Activated CD4-positive, alpha-beta T cell treated with anti-CD3 and anti-CD28 coated beads, Interleukin-2, Interleukin-4, amounts not matched to agents 100 ng/mL and 50 ng/mL, durations not matched to agents 16 hours and 8 hours (primary cell): ENCODE results near the gene RBBP8NL.

Experiments used
- DNase-seq: peaks from one replicate; pipeline ENCODE4 v3.0.0-alpha.2; 2020; ENCODE audit warnings: low spot score

The RBBP8NL gene

DNA sequence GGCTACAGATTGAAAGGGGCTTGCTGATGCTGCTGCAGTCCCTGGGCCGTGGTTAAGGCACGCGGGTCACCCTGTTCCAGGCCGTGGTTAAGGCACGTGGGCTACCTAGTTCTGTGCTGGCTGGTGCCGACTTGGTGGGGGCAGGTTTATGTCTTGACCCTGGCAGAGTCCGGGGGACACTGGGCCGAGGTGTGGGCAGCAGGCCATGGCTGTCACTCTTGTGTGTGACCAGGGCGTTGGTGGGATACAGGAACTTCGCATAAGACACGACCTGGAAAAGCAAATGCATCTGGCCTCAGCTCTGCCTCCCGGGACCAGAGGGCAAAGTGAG is 34.0 kb downstream of the RBBP8NL start:
- no peak for DNase-seq

GRCh38 chr20:62392621-62393334 is 34.6 kb downstream of the RBBP8NL start:
- no peak for DNase-seq

- DNase-seq = no peak
These were observed 35.3 kb downstream of the RBBP8NL start for GRCh38 chr20:62392077-62392418.

- no peak for DNase-seq
These were observed 35.9 kb downstream of the RBBP8NL start for GRCh38 chr20:62391165-62392076.

- DNase-seq = no peak
These were observed 36.8 kb downstream of the RBBP8NL start for GRCh38 chr20:62390317-62391164.

DNA sequence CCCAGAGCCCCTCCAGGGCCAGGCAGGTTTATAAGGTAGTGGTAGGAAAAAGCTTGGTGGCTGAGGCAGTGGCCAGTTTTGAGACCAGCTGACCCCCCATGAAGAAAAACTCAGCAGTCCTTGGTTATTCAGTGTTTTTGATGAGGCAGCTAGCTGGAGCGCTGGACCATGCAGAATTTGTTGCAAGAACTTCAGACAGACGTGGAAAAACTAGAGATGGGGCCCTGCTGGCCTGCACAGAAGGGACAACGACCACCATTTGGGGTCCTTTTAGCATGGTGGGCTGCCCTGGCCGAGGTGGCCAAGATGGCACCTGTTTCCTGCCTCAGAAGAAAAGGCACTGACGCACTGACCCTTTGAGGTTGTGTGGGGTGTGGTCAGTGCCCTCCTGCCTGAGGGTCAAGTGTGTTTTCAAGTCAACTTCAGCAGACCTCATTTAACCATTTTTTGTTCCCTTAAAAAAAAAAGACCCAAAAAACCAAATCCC is 37.7 kb downstream of the RBBP8NL start:
- DNase-seq = no peak

- no peak for DNase-seq
These were observed 38.3 kb downstream of the RBBP8NL start for GRCh38 chr20:62388839-62389600.

- DNase-seq = no peak
These were observed 39.3 kb downstream of the RBBP8NL start for GRCh38 chr20:62387933-62388635.

DNA sequence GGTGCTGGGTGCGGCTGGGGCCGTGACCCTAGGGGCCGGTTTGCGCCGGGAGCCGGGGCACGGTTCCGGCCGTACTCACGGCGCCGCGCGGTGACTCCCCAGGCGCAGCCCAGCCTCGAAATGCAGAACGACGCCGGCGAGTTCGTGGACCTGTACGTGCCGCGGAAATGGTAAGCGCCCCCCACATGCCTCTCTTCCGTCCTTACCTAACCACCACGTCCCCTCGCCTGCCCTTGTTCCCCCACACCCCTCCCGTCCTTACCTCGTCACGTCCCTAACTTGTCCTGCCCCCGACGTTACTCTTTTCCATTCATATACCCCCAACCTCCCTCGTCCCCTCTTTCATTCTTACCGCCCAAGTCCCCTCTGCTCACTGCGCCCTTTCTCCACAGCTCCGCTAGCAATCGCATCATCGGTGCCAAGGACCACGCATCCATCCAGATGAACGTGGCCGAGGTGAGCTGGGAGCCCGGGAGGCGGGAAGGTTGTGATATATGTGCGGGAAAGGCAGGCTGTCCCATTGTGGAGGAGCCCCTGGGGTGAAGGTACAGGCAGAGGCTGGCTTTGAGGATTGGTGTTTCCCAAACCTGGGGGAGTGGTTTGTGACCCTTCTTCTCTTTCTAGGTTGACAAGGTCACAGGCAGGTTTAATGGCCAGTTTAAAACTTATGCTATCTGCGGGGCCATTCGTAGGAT is 40.0 kb downstream of the RBBP8NL start:
- DNase-seq = no peak

- peak; percentile 94 for DNase-seq
These were observed 40.7 kb downstream of the RBBP8NL start, which contains the start of gene RPS21 for GRCh38 chr20:62386383-62387218. Gene RPS21 (plus strand): TSS chr20:62387103. CDS start chr20:62387339, 236 bp downstream.

DNA sequence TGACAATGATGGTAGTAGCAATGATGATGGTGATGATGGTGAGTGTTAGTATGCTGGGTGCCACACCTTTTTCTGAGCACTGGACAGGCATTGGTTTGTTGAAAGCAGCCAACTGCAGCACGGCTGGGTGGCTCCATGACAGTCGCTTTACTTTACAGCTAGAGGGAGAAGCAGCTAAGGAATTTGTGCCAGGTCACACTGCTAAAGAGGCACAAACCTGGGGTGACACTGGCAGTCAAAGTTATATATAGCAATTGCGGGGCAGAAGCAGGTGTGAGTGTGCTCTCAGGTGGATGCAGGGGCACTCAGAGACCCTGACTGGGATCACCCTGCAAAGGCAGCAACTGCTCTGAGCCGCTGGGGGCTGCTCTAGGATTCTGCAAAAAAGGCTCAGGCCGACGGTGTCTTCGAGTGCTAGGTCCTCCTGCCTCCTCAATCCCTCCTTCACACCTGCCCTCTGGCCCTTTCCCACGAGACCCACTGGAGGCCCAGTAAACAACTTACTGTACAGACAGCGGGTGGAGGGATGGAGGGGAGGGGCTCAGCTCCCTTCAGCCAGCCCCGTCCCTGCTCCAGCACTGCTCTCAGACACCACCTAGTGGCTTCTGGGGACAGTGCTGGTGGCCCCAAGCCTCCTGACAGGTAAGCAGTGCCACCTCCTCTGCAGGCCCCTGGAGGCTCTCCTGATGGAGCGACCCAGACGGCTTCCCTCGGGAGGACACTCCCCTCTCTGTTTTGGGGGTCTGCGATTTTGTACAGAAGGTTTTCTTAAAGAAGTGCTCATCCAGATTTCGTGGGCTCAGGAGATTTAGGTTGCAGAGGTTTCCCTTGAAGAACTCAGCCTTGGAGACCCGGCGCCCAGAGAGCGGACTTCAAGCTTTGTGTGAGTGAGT is 44.8 kb downstream of the RBBP8NL start:
- peak; percentile 83 for DNase-seq

- DNase-seq = no peak
These were observed 45.5 kb downstream of the RBBP8NL start for GRCh38 chr20:62381842-62382241.

DNA sequence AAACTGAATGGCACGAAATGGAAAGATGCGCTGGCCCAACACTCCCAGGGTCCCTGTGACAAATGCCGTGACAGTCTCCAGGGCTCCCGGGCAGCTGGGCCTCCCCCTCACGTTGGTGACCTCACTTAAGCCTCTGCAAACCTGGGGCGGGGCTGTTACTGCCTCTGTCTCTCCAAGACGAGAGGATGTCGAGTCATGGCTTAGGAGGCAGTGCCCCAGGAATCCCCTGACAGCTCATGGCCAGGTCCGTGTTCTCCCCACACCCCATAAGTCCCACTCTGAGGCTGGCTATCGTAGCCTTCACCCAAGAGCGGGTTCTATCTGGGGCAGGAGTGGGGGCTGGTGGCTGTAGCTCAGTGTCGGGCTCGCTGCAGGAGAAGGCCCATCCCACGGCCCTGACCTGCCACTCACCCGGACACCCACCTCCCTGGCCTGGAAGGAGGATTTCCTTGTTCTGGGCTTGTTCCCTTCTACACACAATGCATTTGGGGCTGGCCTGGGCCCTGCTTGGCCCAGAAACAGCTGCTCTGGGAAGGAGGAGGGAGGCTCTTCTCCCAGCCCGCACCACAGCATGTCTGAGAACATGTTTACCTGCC is 46.0 kb downstream of the RBBP8NL start:
- DNase-seq = no peak

- no peak for DNase-seq
These were observed 49.1 kb downstream of the RBBP8NL start for GRCh38 chr20:62378215-62378614.

DNA sequence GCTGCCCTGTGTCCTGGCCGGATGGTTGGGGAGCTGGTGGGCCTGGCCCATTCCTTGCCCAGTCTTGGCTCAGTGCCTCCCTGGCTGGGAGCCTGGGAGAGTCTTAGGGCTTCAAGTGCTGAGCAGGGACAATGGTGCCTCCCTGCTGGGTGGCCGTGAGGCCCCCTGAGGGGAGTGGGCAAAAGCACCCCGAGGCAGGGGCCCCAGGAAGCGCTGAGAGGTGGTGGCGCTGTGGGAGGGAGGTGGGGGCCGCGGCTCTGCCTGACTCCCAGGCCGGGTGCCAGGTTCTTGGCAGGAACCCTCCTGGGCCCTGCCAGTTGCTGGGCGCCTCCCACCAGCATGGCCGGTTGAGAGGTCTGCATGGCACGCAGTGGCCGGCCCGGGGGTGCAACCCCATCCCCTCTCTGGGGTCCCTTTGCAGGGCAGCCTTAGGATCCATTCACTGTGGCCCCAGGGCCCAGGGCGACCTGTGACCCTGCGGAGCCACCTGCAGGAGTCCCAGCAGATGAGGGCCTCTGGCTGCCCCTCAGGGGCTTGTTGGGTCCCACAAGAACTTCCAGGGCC is 49.6 kb downstream of the RBBP8NL start:
- DNase-seq = no peak

DNA sequence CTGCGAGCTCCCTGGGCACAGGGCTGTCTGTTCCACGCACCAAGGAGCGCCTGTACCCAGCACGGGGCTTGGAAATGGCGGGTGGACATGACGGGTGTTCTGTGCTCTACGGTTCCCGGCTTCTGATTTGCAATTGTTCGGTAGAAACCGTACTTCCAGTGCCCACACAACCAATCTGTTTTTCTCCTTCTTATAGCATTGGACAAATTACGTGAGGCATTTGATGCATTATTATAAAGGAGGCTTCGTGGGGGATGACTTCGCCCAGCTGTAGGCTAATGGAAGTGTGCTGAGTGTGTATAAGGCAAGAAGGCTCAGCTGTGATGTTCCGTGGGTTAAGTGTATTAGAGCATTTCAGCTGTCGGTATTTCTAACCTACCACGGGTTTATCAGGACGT is 50.3 kb downstream of the RBBP8NL start:
- DNase-seq = no peak
